ENCODE results near the gene GTF3C1. TPM values are rescaled to one million over a fixed set of nuclear protein-coding genes. Genes with fewer than 3 reads are reported as not detected.

Gene GTF3C1
- total and polyA plus RNA-seq, 2 of the 13 experiments (the other 11 are each of a cell fraction or from before 2014, with no cell fraction given): 29.2 to 72.7 TPM

DNA sequence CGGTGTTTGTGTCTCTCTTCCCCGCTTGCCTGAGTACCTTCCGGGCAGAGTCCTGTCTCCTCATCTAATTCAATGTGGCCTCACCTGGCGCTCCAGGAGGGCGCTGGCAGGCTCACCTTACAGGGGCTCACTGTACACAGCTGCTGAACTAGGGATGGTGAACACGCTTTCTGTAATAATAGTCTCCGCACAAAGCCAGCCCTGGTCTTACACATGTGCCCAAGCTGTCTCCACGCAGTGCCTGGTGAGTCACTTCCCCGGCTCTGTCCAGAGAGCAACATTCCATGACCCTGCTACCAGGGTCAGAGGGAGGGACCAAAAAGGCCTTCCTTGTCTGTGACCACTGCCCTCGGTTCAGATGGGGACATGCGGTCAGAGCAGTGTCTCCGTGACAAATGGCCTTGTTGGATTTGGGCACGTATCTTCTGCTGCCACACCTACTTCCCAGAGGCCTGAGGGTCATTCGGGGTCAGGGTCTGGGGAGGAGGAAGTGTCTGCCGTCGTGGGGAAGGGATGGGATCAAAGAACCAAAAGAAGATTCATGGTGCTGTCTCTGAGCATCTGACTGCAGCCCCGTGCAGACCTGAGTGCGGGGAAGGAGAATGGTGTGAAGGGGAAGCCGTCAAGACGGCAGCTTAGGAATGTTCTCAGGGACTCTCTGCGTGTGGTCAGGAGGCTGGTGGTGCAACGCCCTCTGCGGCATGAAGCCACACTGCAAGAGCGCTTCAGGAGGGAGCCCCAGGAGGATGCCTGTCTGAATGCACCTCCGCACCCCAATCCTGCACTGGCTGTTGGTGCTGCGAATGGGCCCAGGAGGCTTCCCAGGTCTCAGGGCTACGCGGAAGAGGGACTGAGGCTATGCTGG lies 78.9 kb downstream of the GTF3C1 start (continued):
- TF ChIP-seq ZNF33A (CRISPR knock-in tag; IDR thresholded peaks at IDR 0.05; ENCODE audit: borderline replicate concordance): no peak
- peak; percentile 90 for TF ChIP-seq SKI (IDR thresholded peaks at IDR 0.05; ENCODE audit: partially characterized antibody)
- TF ChIP-seq XBP1 (CRISPR knock-in tag; IDR thresholded peaks at IDR 0.05): no peak
- TF ChIP-seq PLRG1 (conservative IDR thresholded peaks at IDR 0.05): no peak
- TF ChIP-seq, protein P1, sequence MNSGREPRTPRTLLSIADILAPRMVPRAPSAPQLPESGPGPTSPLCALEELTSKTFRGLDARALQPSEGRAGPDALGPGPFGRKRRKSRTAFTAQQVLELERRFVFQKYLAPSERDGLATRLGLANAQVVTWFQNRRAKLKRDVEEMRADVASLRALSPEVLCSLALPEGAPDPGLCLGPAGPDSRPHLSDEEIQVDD (CRISPR knock-in tag; IDR thresholded peaks at IDR 0.05; ENCODE audit: borderline replicate concordance): no peak
- 0 out of 2 replicates have a peak, but pooled peaks have one; percentile 61 for TF ChIP-seq ZNF451 (CRISPR knock-in tag; IDR thresholded peaks at IDR 0.05)
- no peak for TF ChIP-seq RBFOX2 (IDR thresholded peaks at IDR 0.05; ENCODE audit: low read depth, low read length)
- no peak for TF ChIP-seq NCOA1 (CRISPR knock-in tag; IDR thresholded peaks at IDR 0.05)
- peak; percentile 94; the same call in 2 of the 3 replicates for TF ChIP-seq MXI1 (IDR thresholded peaks at IDR 0.05; ENCODE audit: borderline replicate concordance, low read depth, low read length)
- no peak for TF ChIP-seq MBD4 (IDR thresholded peaks at IDR 0.05; ENCODE audit: borderline replicate concordance, low read length)
- no peak for TF ChIP-seq ZNF484 (CRISPR knock-in tag; IDR thresholded peaks at IDR 0.05; ENCODE audit: borderline replicate concordance, low read depth)
- no peak for TF ChIP-seq ZFP90 (CRISPR knock-in tag; IDR thresholded peaks at IDR 0.05; ENCODE audit: borderline replicate concordance)
- TF ChIP-seq, protein P2, sequence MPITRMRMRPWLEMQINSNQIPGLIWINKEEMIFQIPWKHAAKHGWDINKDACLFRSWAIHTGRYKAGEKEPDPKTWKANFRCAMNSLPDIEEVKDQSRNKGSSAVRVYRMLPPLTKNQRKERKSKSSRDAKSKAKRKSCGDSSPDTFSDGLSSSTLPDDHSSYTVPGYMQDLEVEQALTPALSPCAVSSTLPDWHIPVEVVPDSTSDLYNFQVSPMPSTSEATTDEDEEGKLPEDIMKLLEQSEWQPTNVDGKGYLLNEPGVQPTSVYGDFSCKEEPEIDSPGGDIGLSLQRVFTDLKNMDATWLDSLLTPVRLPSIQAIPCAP (CRISPR knock-in tag; IDR thresholded peaks at IDR 0.05; ENCODE audit: low read depth): no peak
- TF ChIP-seq CEBPB (IDR thresholded peaks at IDR 0.05; ENCODE audit: borderline replicate concordance, low read depth, low read length): no peak
- TF ChIP-seq RARA (CRISPR knock-in tag; IDR thresholded peaks at IDR 0.05): peak; percentile 99
- no peak for TF ChIP-seq ZNF180 (CRISPR knock-in tag; IDR thresholded peaks at IDR 0.05; ENCODE audit: borderline replicate concordance, low read depth)
- TF ChIP-seq RAD21 (CRISPR knock-in tag; IDR thresholded peaks at IDR 0.05): no peak
- no peak for TF ChIP-seq FOXA1 (IDR thresholded peaks at IDR 0.05)
- TF ChIP-seq FOXA1 (CRISPR knock-in tag; IDR thresholded peaks at IDR 0.05): peak; percentile 24; the same call in 1 of the 2 replicates
- TF ChIP-seq ZNF562 (CRISPR knock-in tag; IDR thresholded peaks at IDR 0.05; ENCODE audit: borderline replicate concordance): no peak
- TF ChIP-seq MED8 (CRISPR knock-in tag; IDR thresholded peaks at IDR 0.05; ENCODE audit: insufficient replicate concordance): peak; percentile 80
- TF ChIP-seq NR3C1 (CRISPR knock-in tag; IDR thresholded peaks at IDR 0.05): no peak
- TF ChIP-seq ZNF577 (CRISPR knock-in tag; IDR thresholded peaks at IDR 0.05; ENCODE audit: borderline replicate concordance, low read depth): no peak
- no peak for TF ChIP-seq NFE2L2 (IDR thresholded peaks at IDR 0.05; ENCODE audit: low read length)
- TF ChIP-seq, protein P3, sequence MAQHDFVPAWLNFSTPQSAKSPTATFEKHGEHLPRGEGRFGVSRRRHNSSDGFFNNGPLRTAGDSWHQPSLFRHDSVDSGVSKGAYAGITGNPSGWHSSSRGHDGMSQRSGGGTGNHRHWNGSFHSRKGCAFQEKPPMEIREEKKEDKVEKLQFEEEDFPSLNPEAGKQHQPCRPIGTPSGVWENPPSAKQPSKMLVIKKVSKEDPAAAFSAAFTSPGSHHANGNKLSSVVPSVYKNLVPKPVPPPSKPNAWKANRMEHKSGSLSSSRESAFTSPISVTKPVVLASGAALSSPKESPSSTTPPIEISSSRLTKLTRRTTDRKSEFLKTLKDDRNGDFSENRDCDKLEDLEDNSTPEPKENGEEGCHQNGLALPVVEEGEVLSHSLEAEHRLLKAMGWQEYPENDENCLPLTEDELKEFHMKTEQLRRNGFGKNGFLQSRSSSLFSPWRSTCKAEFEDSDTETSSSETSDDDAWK (CRISPR knock-in tag; IDR thresholded peaks at IDR 0.05): no peak

Data from HepG2 (cell line).